ENCODE data around the gene UBFD1.
A peak's percentile ranks its signal among the peaks of the same experiment; 100 is the strongest.
"Not testable (repeated sequence)": the region's sequence is repeated elsewhere in the genome, so short reads cannot be mapped to it uniquely, and the experiment has no call there.

The UBFD1 gene

DNA sequence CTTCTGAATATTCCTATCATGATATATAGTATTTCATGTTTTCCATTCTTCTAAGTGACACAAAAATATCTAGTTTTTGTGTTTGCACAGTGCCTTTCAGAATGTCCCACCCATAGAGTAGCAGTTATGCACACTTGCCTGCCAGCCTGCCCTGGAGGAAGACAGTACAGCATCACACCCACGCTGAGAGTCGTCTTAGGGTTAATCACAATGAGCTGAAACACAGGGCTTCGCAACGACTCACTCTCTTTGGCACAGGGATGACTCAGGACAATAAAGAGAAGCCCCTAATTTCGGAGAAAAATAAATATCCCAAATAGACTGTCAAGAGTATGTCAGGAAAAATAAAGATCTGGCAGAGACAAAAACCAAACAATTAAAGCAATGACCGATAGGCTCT lies 50.2 kb downstream of the UBFD1 start:
- DNase-seq (ENCODE audit: low read depth) = peak; percentile 42
- TF ChIP-seq, protein P1, sequence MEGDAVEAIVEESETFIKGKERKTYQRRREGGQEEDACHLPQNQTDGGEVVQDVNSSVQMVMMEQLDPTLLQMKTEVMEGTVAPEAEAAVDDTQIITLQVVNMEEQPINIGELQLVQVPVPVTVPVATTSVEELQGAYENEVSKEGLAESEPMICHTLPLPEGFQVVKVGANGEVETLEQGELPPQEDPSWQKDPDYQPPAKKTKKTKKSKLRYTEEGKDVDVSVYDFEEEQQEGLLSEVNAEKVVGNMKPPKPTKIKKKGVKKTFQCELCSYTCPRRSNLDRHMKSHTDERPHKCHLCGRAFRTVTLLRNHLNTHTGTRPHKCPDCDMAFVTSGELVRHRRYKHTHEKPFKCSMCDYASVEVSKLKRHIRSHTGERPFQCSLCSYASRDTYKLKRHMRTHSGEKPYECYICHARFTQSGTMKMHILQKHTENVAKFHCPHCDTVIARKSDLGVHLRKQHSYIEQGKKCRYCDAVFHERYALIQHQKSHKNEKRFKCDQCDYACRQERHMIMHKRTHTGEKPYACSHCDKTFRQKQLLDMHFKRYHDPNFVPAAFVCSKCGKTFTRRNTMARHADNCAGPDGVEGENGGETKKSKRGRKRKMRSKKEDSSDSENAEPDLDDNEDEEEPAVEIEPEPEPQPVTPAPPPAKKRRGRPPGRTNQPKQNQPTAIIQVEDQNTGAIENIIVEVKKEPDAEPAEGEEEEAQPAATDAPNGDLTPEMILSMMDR (IDR thresholded peaks at IDR 0.05; ENCODE audit: low read length, missing control alignments) = no peak
- H3K4me3 ChIP-seq (replicated peaks; ENCODE audit: low read depth, low read length) = no peak overlapping the region

DNA sequence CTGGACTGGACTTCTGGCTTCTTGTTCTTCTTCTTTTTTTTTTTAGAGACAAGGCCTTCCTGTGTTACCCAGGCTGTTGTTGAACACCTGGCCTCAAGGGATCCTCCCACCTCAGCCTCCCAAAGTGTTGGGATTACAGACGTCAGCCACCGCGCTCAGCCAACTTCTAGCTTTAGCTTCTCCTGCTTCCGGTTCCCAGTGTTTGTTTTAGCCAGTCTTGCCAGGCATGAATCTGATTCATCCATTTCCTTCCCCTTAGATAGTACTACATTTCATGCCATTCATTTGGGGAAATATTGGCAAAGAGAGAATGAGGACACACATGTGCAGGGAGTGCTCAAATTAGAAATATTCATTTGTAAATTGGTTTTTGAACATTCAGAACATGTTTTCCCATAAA lies 50.7 kb downstream of the UBFD1 start:
- DNase-seq (ENCODE audit: low read depth) = peak; percentile 95
- H3K4me3 ChIP-seq (replicated peaks; ENCODE audit: low read depth, low read length) = no peak overlapping the region
- TF ChIP-seq, protein P1 (IDR thresholded peaks at IDR 0.05; ENCODE audit: low read length, missing control alignments) = no peak

DNA sequence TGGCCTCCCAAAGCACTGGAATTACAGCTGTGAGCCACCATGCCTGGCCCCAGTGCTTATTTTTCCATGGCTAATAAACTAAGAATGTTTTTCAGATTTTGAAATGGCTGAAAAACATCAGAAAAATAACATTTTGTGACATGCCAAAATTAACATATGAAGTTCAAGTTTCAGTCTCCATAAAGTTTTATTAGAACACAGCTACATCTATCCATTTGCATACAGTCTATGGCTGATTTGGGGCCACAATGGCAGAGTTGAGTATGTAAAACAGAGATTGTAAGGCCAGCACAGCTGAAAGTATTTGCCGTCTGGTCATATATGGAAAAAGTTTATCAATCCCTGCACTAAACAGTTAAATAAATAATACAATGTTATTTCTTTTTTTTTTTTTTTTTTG lies 52.4 kb downstream of the UBFD1 start:
- TF ChIP-seq, protein P1 (IDR thresholded peaks at IDR 0.05; ENCODE audit: low read length, missing control alignments) = no peak
- DNase-seq (ENCODE audit: low read depth) = no peak

DNA sequence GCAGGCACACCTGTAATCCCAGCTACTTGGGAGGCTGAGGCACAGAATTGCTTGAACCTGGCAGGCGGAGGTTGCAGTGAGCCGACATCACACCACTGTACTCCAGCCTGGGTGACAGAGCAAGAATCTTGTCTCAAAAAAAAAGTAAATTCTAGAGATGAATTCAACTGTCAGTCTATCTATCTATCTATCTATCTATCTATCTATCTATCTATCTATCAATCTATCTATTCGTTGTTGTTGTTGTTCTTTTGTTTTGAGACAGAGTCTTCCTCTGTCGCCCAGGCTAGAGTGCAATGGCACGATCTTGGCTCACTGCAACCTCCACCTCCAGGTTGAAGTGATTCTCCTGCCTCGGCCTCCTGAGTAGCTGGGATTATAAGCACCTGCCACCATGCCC lies 53.4 kb downstream of the UBFD1 start:
- not testable (repeated sequence) for DNase-seq (ENCODE audit: low read depth)

More for the DNA sequence above, 52.4 kb downstream of the UBFD1 start:
- no peak overlapping the region for H3K4me3 ChIP-seq (replicated peaks; ENCODE audit: low read depth, low read length)

DNA sequence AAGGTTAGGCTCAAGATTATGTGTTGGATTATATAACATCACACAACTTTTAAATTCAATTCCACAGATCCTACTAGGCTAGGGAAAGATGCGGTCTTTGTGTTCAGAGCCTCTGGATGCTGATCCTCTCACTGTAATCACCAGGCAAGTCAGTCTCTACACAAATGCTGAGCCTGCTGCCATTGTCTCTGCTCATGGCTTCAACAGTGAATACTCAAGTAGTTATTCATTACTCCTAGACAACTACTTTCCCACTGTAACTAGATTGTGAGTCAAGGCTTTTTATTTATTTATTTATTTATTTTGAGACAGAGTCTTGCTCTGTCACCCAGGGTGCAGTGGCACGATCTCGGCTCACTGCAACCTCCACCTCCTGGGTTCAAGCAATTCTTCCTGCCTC lies 54.4 kb downstream of the UBFD1 start:
- no peak for DNase-seq (ENCODE audit: low read depth)
- H3K4me3 ChIP-seq (replicated peaks; ENCODE audit: low read depth, low read length) = no peak overlapping the region
- TF ChIP-seq, protein P1 (IDR thresholded peaks at IDR 0.05; ENCODE audit: low read length, missing control alignments) = no peak

More for the DNA sequence above, 53.4 kb downstream of the UBFD1 start:
- not testable (repeated sequence) for H3K4me3 ChIP-seq (replicated peaks; ENCODE audit: low read depth, low read length)

DNA sequence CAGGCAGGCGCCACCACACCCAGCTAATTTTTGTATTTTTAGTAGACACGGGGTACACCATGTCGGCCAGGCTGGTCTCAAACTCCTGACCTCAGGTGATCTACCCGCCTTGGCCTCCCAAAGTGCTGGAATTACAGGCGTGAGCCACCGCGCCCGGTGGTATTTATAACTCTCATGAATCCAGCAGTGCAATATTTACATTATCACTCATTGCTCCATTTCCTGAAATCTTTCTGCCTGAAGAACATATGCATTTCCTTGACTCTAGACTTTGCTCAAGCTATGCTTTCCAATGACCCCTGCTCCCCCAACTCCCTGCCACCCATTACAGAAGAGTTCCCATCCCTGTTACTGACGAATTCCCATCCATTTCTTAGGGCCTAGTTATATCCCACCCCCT lies 58.3 kb downstream of the UBFD1 start:
- DNase-seq (ENCODE audit: low read depth) = no peak
- H3K4me3 ChIP-seq (replicated peaks; ENCODE audit: low read depth, low read length) = no peak overlapping the region
- TF ChIP-seq, protein P1 (IDR thresholded peaks at IDR 0.05; ENCODE audit: low read length, missing control alignments) = no peak

Measured in fibroblast of pulmonary artery (primary cell).